Brain microvascular endothelial cell (primary cell): Measurements from ENCODE around the gene DLG2.
"Not testable (repeated sequence)": the region's sequence is repeated elsewhere in the genome, so short reads cannot be mapped to it uniquely, and the experiment has no call there.

Source experiments
- DNase-seq: peaks from one replicate; pipeline ENCODE4 v3.0.0-alpha.2; 2020
- H3K27ac ChIP-seq: fragments of 250-450 bp; sonication (Bioruptor Pico); 2 replicates; pipeline ENCODE4 v1.5.1; 2020; ENCODE audit warnings: mild to moderate bottlenecking, moderate library complexity
- H3K27me3 ChIP-seq: fragments of 250-450 bp; sonication (Bioruptor Pico); replicated peaks from 2 replicates; pipeline ENCODE4 v1.5.1; 2020; ENCODE audit warnings: mild to moderate bottlenecking
- H3K36me3 ChIP-seq: fragments of 250-450 bp; sonication (Bioruptor Pico); replicated peaks from 2 replicates; pipeline ENCODE4 v1.5.1; 2020; ENCODE audit warnings: mild to moderate bottlenecking
- H3K4me3 ChIP-seq: 2 replicates; pipeline ENCODE4 v1.5.1; 2011; ENCODE audit warnings: low read depth, mild to moderate bottlenecking, control low read depth, low read length, moderate library complexity
- in situ Hi-C: cut with HindIII; loops from 2 replicates; pipeline ENCODE4 v1.10.0; 2017; ENCODE audit warnings: low sequenced_read_pairs, low pct_ligation_motif_present
- TF ChIP-seq, protein P1 (sequence below): IDR thresholded peaks from 2 replicates; pipeline ENCODE4 v1.5.1; 2011; ENCODE audit warnings: low read depth, mild to moderate bottlenecking, moderate library complexity, low read length, control low read depth, inconsistent platforms; ENCODE audit errors: missing control alignments

Gene DLG2

DNA sequence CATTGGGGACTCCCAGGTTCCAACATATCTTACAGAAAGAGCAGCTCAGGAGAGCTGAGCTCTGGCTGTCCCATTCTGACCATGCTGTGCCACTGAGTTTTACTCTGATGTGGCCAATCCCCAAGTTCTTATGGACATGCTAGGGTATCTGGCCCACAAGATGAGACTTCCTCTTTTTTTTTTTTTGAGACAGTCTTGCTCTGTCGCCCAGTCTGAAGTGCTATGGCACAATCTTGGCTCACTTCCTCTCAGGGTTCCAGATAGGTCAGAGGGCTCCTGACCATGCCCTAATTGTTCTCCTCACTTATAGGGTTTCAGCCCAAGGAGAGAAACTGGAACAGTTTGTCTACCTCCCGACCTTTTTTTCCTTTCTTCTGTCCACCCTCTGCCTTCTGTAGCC lies 2188.7 kb downstream of the DLG2 start:
- Histone ChIP-seq H3K36me3 (no peaks in the 10 kb centered on the region), H3K4me3 (no peak overlapping the region), H3K27ac (no peak overlapping the region), H3K27me3 (no peaks in the 10 kb centered on the region)
- in situ Hi-C loops, result no loop called here
- DNase-seq, result no peak
- TF ChIP-seq, protein P1, sequence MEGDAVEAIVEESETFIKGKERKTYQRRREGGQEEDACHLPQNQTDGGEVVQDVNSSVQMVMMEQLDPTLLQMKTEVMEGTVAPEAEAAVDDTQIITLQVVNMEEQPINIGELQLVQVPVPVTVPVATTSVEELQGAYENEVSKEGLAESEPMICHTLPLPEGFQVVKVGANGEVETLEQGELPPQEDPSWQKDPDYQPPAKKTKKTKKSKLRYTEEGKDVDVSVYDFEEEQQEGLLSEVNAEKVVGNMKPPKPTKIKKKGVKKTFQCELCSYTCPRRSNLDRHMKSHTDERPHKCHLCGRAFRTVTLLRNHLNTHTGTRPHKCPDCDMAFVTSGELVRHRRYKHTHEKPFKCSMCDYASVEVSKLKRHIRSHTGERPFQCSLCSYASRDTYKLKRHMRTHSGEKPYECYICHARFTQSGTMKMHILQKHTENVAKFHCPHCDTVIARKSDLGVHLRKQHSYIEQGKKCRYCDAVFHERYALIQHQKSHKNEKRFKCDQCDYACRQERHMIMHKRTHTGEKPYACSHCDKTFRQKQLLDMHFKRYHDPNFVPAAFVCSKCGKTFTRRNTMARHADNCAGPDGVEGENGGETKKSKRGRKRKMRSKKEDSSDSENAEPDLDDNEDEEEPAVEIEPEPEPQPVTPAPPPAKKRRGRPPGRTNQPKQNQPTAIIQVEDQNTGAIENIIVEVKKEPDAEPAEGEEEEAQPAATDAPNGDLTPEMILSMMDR, result no peak

DNA sequence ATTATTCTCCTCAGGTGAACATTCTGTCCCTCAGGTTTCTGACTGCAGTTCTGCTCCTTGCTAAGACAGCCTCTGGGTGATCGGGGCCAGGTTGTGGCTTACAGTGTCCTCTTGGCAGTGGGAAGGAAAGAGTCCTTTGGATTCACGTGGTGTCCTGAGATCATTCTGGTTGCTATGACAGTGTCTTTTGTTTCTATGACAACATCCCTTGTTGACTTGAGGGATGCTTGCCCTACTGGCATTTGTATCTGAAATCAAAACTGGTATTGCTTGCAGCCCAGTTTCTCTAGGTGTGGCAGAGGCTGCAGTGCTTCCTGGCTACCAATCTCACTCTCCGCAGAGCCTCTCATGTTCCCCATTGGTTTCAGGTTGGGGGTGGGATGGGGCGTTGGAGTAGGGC lies 2189.2 kb downstream of the DLG2 start:
- H3K36me3 ChIP-seq, result no peaks in the 10 kb centered on the region
- no peak overlapping the region for H3K4me3 ChIP-seq
- H3K27me3 ChIP-seq, result no peaks in the 10 kb centered on the region
- H3K27ac ChIP-seq, result no peak overlapping the region
- DNase-seq, result no peak
- in situ Hi-C loops, result no loop called here
- TF ChIP-seq, protein P1, result no peak

DNA sequence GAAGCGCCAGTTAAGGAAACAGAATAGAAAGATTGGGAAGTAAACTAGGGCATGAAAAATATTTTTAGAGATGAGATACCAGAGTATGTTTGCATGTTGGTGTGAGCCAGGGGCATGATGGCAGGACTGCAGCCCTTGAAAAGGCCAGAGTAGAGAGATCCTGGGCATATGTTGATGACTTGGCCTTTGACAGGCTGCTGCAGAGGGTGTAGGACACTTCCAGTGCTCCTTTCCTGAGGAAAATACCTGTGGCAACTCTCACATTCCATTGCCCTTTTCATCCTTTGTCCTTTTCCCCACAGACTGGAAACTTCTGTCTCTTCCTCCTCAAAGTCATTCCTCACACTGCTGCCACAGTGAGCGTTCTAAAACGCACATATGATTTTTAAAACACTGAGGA lies 2190.3 kb downstream of the DLG2 start:
- Histone ChIP-seq H3K27me3 (no peaks in the 10 kb centered on the region), H3K27ac (no peak overlapping the region), H3K4me3 (no peak overlapping the region), H3K36me3 (no peaks in the 10 kb centered on the region)
- in situ Hi-C loops, result no loop called here
- DNase-seq, result no peak
- TF ChIP-seq, protein P1, result no peak

DNA sequence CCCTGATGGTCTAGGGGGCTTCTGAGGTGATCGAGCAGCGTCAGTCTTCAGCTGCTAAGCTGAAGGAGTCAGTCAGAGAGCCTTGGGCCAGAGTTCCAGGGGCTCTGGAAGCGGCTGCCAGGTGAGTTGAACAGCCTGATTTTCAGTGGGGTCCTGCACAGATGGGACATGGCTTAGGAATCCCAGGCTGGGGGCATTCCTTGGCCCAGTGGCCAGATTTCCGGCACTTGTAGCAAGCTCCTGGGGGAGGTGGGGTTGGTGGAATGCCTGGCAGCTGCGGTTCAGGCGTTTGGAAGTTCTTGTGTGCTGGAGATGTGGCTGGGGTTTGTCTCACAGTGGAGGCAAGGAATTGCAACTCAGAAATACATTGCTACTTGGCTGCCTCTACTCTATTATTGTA lies 2192.3 kb downstream of the DLG2 start:
- H3K27ac ChIP-seq, H3K36me3 ChIP-seq, DNase-seq, H3K27me3 ChIP-seq, H3K4me3 ChIP-seq, in situ Hi-C loops: not testable (repeated sequence)

DNA sequence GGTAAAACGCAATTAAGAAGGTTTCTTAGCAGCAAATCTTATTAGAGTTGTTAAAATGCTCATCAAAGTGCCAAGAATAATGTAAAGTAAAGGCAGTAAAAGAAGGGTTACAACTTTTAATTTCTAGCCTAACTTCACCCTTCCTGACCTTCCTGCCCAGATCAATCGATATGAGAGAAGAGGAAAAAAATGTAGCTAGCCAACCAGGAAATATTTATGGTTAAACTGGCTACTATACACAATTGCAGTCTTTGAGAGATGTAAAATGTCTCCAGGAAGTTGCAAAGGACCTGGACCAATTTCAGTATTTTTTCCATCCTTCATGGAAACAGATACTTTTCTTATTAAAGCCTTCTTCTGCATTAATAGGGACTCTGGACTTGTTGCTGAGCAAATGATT lies 2199.2 kb downstream of the DLG2 start:
- Histone ChIP-seq H3K36me3 (no peaks in the 10 kb centered on the region), H3K27me3 (no peaks in the 10 kb centered on the region), H3K27ac (no peak overlapping the region), H3K4me3 (no peak overlapping the region)
- in situ Hi-C loops, result no loop called here
- DNase-seq, result no peak
- TF ChIP-seq, protein P1, result no peak

DNA sequence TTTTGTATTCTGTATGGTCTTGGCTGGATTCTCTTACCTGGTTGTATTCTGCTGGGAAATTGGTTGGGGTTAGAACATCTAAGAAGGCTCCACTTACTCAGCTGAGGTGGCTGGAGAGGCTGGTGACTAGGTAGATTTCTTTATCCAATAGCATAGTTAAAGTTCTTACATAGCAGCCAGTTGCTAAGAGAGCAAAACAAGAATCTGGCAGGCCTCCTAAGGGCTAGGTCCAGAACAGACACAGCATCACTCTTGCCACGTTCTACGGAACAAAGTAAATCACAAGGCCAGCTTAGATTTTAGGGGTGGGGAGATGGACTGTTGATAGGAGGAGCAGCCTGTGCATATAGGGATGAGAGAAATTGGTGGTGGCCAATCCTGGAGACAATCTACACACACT lies 2199.6 kb downstream of the DLG2 start:
- H3K36me3 ChIP-seq, result no peaks in the 10 kb centered on the region
- no peak for DNase-seq
- no peak overlapping the region for H3K27ac ChIP-seq
- TF ChIP-seq, protein P1, result no peak
- no peak overlapping the region for H3K4me3 ChIP-seq
- no peaks in the 10 kb centered on the region for H3K27me3 ChIP-seq
- in situ Hi-C loops, result no loop called here
